ENCODE data around the gene FNBP1. TPM values are rescaled to one million over a fixed set of nuclear protein-coding genes. Genes with fewer than 3 reads are reported as not detected.

Gene FNBP1
- total and polyA plus RNA-seq, 2 of the 8 experiments (the other 6 are each of a cell fraction or from before 2014, with no cell fraction given), result 7.2 to 40.9 TPM

- TF ChIP-seq CHD7 (IDR thresholded peaks at IDR 0.05; ENCODE audit: insufficient replicate concordance, low read length), result no peak
These were observed 106.8 kb downstream of the FNBP1 start (continued) for GRCh38 chr9:129936222-129936621.
